CD14-positive monocyte (primary cell): ENCODE results near the gene OR3A3. TPM values are rescaled to one million over a fixed set of nuclear protein-coding genes. Genes with fewer than 3 reads are reported as not detected.

Experiments used
- DNase-seq, 3 donors: peaks; one replicate each; pipeline ENCODE4 v3.0.0-alpha.2; 2011 to 2022
- H2AFZ ChIP-seq: 2 replicates; pipeline ENCODE4 v1.6.0; 2012; ENCODE audit warnings: mild to moderate bottlenecking, low read depth, low read length, inconsistent platforms; ENCODE audit not compliant: insufficient read depth, poor library complexity, severe bottlenecking
- H3K27ac ChIP-seq, 2 donors: 1 replicate in 1 of 2; 2 replicates in 1 of 2; pipeline ENCODE4 v1.5.1; 2012 to 2013; ENCODE audit warnings: low read length in 2 of 2, control low read depth in 1 of 2, inconsistent platforms in 1 of 2, low read depth in 1 of 2, mild to moderate bottlenecking in 1 of 2
- H3K27me3 ChIP-seq, 2 donors: one replicate each; pipeline versions ENCODE4 v1.6.0 to v1.6.1; 2011 to 2013; ENCODE audit warnings: low read length in 2 of 2; ENCODE audit not compliant: control insufficient read depth in 2 of 2, insufficient read depth in 2 of 2
- H3K36me3 ChIP-seq, 2 donors: replicated peaks in 1 of 2; 1 replicate in 1 of 2; 2 replicates in 1 of 2; pipeline versions ENCODE4 v1.5.1 to v1.6.1; 2012 to 2013; ENCODE audit warnings: low read length in 2 of 2, control low read depth in 1 of 2, inconsistent platforms in 1 of 2, mild to moderate bottlenecking in 1 of 2; ENCODE audit not compliant: insufficient read depth in 2 of 2, control insufficient read depth in 1 of 2
- H3K4me1 ChIP-seq, 2 donors: 1 replicate in 1 of 2; 2 replicates in 1 of 2; pipeline versions ENCODE4 v1.5.1 to v1.6.1; 2012 to 2013; ENCODE audit warnings: low read length in 2 of 2, control low read depth in 1 of 2, inconsistent platforms in 1 of 2, mild to moderate bottlenecking in 1 of 2, moderate library complexity in 1 of 2; ENCODE audit not compliant: insufficient read depth in 2 of 2, control insufficient read depth in 1 of 2
- H3K4me2 ChIP-seq: replicated peaks from 2 replicates; pipeline ENCODE3; 2012; ENCODE audit warnings: low read length, moderate library complexity, mild to moderate bottlenecking; ENCODE audit not compliant: poor library complexity, severe bottlenecking; ENCODE audit errors: extremely low read depth
- H3K4me3 ChIP-seq, 3 experiments: fragments of 200-600 bp in 1 of 3; sonication (generic) in 1 of 3; replicated peaks in 1 of 3; 1 replicate in 2 of 3; 2 replicates in 1 of 3; pipeline ENCODE4 v1.5.1; 2011 to 2013; ENCODE audit warnings: low read length in 3 of 3, mild to moderate bottlenecking in 3 of 3, control low read depth in 2 of 3, low read depth in 2 of 3, inconsistent platforms in 1 of 3, moderate library complexity in 1 of 3
- H3K79me2 ChIP-seq: 2 replicates; pipeline ENCODE4 v1.6.0; 2012; ENCODE audit warnings: mild to moderate bottlenecking, control low read depth, inconsistent platforms, low read length, moderate library complexity; ENCODE audit not compliant: insufficient read depth
- H3K9ac ChIP-seq: 2 replicates; pipeline ENCODE4 v1.6.0; 2017; ENCODE audit warnings: low read length, mild to moderate bottlenecking; ENCODE audit not compliant: insufficient read depth, poor library complexity, severe bottlenecking
- H3K9me3 ChIP-seq, 2 donors: replicated peaks in 1 of 2; 1 replicate in 1 of 2; 2 replicates in 1 of 2; pipeline versions ENCODE4 v1.5.1 to v1.6.1; 2012 to 2013; ENCODE audit warnings: low read length in 2 of 2, control low read depth in 1 of 2; ENCODE audit not compliant: control insufficient read depth in 1 of 2, insufficient read depth in 1 of 2
- H4K20me1 ChIP-seq: 2 replicates; pipeline ENCODE4 v1.6.0; 2012; ENCODE audit warnings: mild to moderate bottlenecking, low read length, control low read depth, moderate library complexity; ENCODE audit not compliant: insufficient read depth
- H3K27ac Mint-ChIP-seq, 7 donors: one replicate each; pipeline ENCODE4 v1.8.0; 2020; ENCODE audit warnings: mild to moderate bottlenecking in 7 of 7, mixed read lengths in 7 of 7, moderate library complexity in 6 of 7, inconsistent platforms in 2 of 7
- H3K27me3 Mint-ChIP-seq, 3 donors: one replicate each; pipeline ENCODE4 v1.8.0; 2021 to 2022; ENCODE audit warnings: low read depth in 3 of 3, mild to moderate bottlenecking in 3 of 3, mixed read lengths in 3 of 3, moderate library complexity in 3 of 3, inconsistent platforms in 1 of 3
- H3K36me3 Mint-ChIP-seq, 2 donors: one replicate each; pipeline ENCODE4 v1.8.0; 2020; ENCODE audit warnings: mixed read lengths in 2 of 2, inconsistent platforms in 1 of 2, mild to moderate bottlenecking in 1 of 2
- H3K4me1 Mint-ChIP-seq: one replicate; pipeline ENCODE4 v1.8.0; 2020; ENCODE audit warnings: mild to moderate bottlenecking, mixed read lengths
- H3K4me3 Mint-ChIP-seq, 2 donors: one replicate each; pipeline ENCODE4 v1.8.0; 2020; ENCODE audit warnings: mild to moderate bottlenecking in 2 of 2, mixed read lengths in 2 of 2, moderate library complexity in 1 of 2
- H3K9me3 Mint-ChIP-seq, 7 donors: one replicate each; pipeline ENCODE4 v1.8.0; 2020 to 2022; ENCODE audit warnings: mixed read lengths in 7 of 7, mild to moderate bottlenecking in 6 of 7, moderate library complexity in 6 of 7, inconsistent platforms in 2 of 7
- CTCF ChIP-seq: fragments of 200-600 bp; IDR thresholded peaks from one replicate; pipeline ENCODE4 v1.8.0; 2022; ENCODE audit warnings: antibody characterized with exemption, mild to moderate bottlenecking
- WGBS: methylation state at CpG from one replicate; pipeline ENCODE4 v1.1.5; 2013; ENCODE audit warnings: missing lambda C conversion rate; ENCODE audit not compliant: insufficient coverage; 5-methylcytosine and 5-hydroxymethylcytosine counted together
- intact Hi-C, 2 donors: fragments of 100-400 bp; cut with micrococcal nuclease; formaldehyde crosslinking; loops; one replicate each; pipeline versions ENCODE4 v1.15.0 to v1.15.1; 2023
- polyA plus RNA-seq, 3 donors: library from polyadenylated mRNA; depleted of rRNA in 1 of 3; unstranded in 2 of 3; stranded (reverse) in 1 of 3; fragments of 300-500 nt in 2 of 3; fragments of >200 nt in 1 of 3; fragmentation: Illumina TruSeq in 2 of 3; gene quantifications; 1 replicate in 2 of 3; 2 replicates in 1 of 3; pipeline ENCODE4 v1.2.3, GENCODE V29; 2012 to 2021

Gene OR3A3
- polyA plus RNA-seq, 3 donors: not detected

GRCh38 chr17:3398310-3398709 lies 12.9 kb upstream of the OR3A3 start, which contains the start of gene OR1E1:
Gene OR1E1, minus strand, starts transcription at chr17:3398410. Its CDS starts 0 bp downstream, at chr17:3398410.
- Mint-ChIP-seq H3K4me3 (no peak within 1 kb of the TSS), H3K4me1 (no peaks in the 10 kb centered on the region), H3K9me3 (peaks cover 0 to 2% (median 0%) of the 10 kb centered on the region in 7 donors), H3K27ac (no peak within 1 kb of the TSS), H3K36me3 (no peaks in the 10 kb centered on the region), H3K27me3 (peaks cover 1 to 3% (median 2%) of the 10 kb centered on the region in 3 donors)
- Histone ChIP-seq H2AFZ (no peak within 1 kb of the TSS), H3K9me3 (no peaks in the 10 kb centered on the region), H3K4me2 (no peak within 1 kb of the TSS), H3K9ac (no peak within 1 kb of the TSS), H3K27ac (no peak within 1 kb of the TSS), H3K4me3 (no peak within 1 kb of the TSS), H4K20me1 (no peaks in the 10 kb centered on the region), H3K36me3 (no peaks in the 10 kb centered on the region), H3K27me3 (peaks cover 0 to 2% of the 10 kb centered on the region in 2 donors), H3K4me1 (no peaks in the 10 kb centered on the region), H3K79me2 (no peaks in the 10 kb centered on the region)
- no CpG with 5 or more reads among the region's 1 CpG for WGBS
- intact Hi-C loops: no loop called here
- no peak for TF ChIP-seq CTCF
- DNase-seq: no peak

GRCh38 chr17:3400055-3400454 lies 11.1 kb upstream of the OR3A3 start:
- H3K4me1 ChIP-seq: no peaks in the 10 kb centered on the region
- DNase-seq: no peak
- no peak overlapping the region for H3K4me2 ChIP-seq
- 76% methylated on average over 5 of the region's 6 CpGs for WGBS
- intact Hi-C loops: no loop called here
- H3K27ac ChIP-seq: no peak overlapping the region
- Mint-ChIP-seq H3K9me3 (peaks cover 0 to 2% (median 0%) of the 10 kb centered on the region in 7 donors), H3K36me3 (no peaks in the 10 kb centered on the region), H3K27ac (no peak overlapping the region), H3K4me3 (no peak overlapping the region), H3K27me3 (peaks cover 1 to 5% (median 2%) of the 10 kb centered on the region in 3 donors), H3K4me1 (no peaks in the 10 kb centered on the region)
- no peaks in the 10 kb centered on the region for H4K20me1 ChIP-seq
- H3K9me3 ChIP-seq: no peaks in the 10 kb centered on the region
- H3K36me3 ChIP-seq: no peaks in the 10 kb centered on the region
- H3K27me3 ChIP-seq: peaks cover 0 to 2% of the 10 kb centered on the region in 2 donors
- H2AFZ ChIP-seq: no peak overlapping the region
- TF ChIP-seq CTCF: no peak
- H3K79me2 ChIP-seq: no peaks in the 10 kb centered on the region
- no peak overlapping the region for H3K4me3 ChIP-seq
- H3K9ac ChIP-seq: no peak overlapping the region
